Psoas muscle (tissue), 8 donors: ENCODE results near the gene JMJD6. TPM values are rescaled to one million over a fixed set of nuclear protein-coding genes. Genes with fewer than 3 reads are reported as not detected.

Source experiments
- ATAC-seq, 4 donors: fragments of 200-7000 bp; cut with Tn5 transposase; one replicate each; pipeline ENCODE4 v1.9.1; 2020; ENCODE audit warnings: moderate library complexity in 3 of 4, mild to moderate bottlenecking in 2 of 4
- DNase-seq, 2 donors: peaks; one replicate each; pipeline ENCODE4 v3.0.0-alpha.2; 2020
- H3K27ac ChIP-seq: fragments of 200-600 bp; one replicate; pipeline ENCODE4 v1.8.0; 2022
- H3K27me3 ChIP-seq, 3 donors: fragments of 200-600 bp in 1 of 3; one replicate each; pipeline versions ENCODE4 v1.6.1 to v1.8.0; 2013 to 2022; ENCODE audit warnings: low read length in 2 of 3, mild to moderate bottlenecking in 2 of 3, moderate library complexity in 1 of 3; ENCODE audit not compliant: insufficient read depth in 3 of 3
- H3K36me3 ChIP-seq, 2 donors: fragments of 200-600 bp in 1 of 2; one replicate each; pipeline versions ENCODE4 v1.6.1 to v1.8.0; 2013 to 2022; ENCODE audit warnings: low read depth in 1 of 2, mild to moderate bottlenecking in 1 of 2, moderate library complexity in 1 of 2; ENCODE audit not compliant: insufficient read depth in 1 of 2
- H3K4me1 ChIP-seq: fragments of 200-600 bp; one replicate; pipeline ENCODE4 v1.8.0; 2022
- H3K4me3 ChIP-seq: fragments of 200-600 bp; one replicate; pipeline ENCODE4 v1.8.0; 2022; ENCODE audit warnings: mild to moderate bottlenecking
- H3K9me3 ChIP-seq: fragments of 200-600 bp; one replicate; pipeline ENCODE4 v1.8.0; 2022
- WGBS, 3 donors: extraction: QIAGEN DNeasy Blood & Tissue Kit; methylation state at CpG; one replicate each; pipeline versions ENCODE4 v1.1.6 to v1.1.7; 2013; 5-methylcytosine and 5-hydroxymethylcytosine counted together
- intact Hi-C, 2 donors: fragments of 100-400 bp; cut with DNase I; formaldehyde crosslinking; loops; one replicate each; pipeline versions ENCODE4 v1.11.0 to v1.14.2; 2022
- polyA plus RNA-seq, 3 donors: library from polyadenylated mRNA; stranded (reverse); fragments of 200-250 nt; gene quantifications; one replicate each; pipeline ENCODE4 v1.2.3, GENCODE V29; 2013
- total RNA-seq, 4 donors: library from RNA; stranded (reverse); fragmentation: NEBNext Ultra II Directional in 2 of 4; extraction: Animal tissue kit (Norgen Biotek cat#: 25700) in 2 of 4; gene quantifications; one replicate each; pipeline versions ENCODE4 v1.2.1 to v1.2.4, GENCODE V29; 2021 to 2023
- TF ChIP-seq, protein P1 (sequence below): fragments of 200-600 bp; IDR thresholded peaks from one replicate; pipeline ENCODE4 v1.8.0; 2022; ENCODE audit warnings: antibody characterized with exemption
- donor health status: healthy with polysubstance abuse.
- donor health status: DM: no; HTN: no; CAD: no; lungs with moderate emphysema.
- donor health status: Bipolar disorder and iron deficiency.
- donor health status: healthy.
- donor health status: DM: yes; HTN: yes; CAD: no.
- donor health status: DM: no; HTN: no; CAD: no.
- donor health status: DM: no; HTN: no; CAD: no.
- donor health status: DM: yes; HTN: yes; CAD: no.

The JMJD6 gene
- total and polyA plus RNA-seq, 7 donors = 30.8 to 81.9 (median 53.0) TPM

DNA sequence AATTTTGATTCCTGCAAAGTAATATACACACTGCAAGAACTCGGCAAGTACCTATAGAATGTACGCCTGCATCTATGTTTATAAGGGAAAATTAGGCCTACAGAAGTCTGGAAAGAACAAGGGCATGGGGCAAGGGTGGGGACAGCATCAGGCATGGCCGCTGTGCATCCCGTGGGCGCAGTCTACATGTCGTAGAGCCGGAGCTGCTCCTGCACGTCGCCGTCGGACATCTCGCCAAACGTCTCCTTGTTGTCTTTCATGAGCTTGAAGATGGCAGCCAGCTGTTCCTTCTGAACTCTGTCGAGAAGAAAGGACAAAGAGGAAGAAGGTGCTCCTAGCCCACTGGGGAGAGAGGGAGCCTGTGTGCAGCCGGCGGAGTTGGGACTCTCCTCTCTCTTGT lies 49.0 kb downstream of the JMJD6 start:
- Histone ChIP-seq H3K36me3 (peaks cover 0 to 34% of the 10 kb centered on the region in 2 donors), H3K27ac (no peak overlapping the region), H3K27me3 (no peaks in the 10 kb centered on the region), H3K9me3 (no peaks in the 10 kb centered on the region), H3K4me3 (no peak overlapping the region), H3K4me1 (peaks cover 5% of the 10 kb centered on the region)
- 85 to 91% (median 87%) methylated on average over 16 of the region's 16 CpGs for WGBS, 3 donors
- intact Hi-C loops = no loop called here
- ATAC-seq = no peak
- DNase-seq = no peak
- TF ChIP-seq, protein P1, sequence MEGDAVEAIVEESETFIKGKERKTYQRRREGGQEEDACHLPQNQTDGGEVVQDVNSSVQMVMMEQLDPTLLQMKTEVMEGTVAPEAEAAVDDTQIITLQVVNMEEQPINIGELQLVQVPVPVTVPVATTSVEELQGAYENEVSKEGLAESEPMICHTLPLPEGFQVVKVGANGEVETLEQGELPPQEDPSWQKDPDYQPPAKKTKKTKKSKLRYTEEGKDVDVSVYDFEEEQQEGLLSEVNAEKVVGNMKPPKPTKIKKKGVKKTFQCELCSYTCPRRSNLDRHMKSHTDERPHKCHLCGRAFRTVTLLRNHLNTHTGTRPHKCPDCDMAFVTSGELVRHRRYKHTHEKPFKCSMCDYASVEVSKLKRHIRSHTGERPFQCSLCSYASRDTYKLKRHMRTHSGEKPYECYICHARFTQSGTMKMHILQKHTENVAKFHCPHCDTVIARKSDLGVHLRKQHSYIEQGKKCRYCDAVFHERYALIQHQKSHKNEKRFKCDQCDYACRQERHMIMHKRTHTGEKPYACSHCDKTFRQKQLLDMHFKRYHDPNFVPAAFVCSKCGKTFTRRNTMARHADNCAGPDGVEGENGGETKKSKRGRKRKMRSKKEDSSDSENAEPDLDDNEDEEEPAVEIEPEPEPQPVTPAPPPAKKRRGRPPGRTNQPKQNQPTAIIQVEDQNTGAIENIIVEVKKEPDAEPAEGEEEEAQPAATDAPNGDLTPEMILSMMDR = no peak

DNA sequence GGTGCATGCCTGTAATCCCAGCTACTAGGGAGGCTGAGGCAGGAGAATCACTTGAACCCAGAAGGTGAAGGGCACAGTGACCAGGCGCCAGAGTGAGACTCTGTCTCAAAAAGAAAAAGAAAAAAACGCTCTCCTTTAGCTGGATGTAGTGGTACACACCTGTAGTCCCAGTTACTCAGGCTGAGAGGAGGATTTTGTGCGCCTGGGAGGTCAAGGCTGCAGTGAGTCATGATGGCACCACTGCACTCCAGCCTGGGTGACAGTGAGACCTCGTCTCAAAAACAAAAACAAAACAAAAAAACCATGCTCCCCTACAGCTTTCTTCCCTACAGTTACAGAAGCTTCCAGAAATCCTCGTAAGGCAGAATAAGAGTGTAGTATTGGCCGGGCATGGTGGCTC lies 49.8 kb downstream of the JMJD6 start:
- peaks cover 0 to 27% of the 10 kb centered on the region in 2 donors for H3K36me3 ChIP-seq

DNA sequence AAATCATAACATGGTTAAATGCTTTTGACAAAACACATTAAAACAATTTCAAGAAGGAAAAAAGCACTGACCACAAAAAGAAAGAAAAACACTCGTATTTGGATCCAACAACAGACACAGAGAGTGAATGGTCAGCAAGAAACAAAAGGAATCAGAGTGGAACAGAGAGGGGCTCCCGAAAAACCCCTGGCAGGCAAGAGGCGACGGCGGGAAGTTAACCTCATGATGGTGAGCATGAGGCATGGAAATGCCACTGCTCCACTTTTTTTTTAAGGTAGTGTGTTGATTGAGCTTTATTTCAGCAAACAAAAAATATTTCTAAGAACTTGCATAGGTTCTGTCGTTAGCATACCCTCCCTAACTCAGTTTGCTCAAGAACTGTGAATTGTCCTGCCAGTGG lies 50.8 kb downstream of the JMJD6 start:
- TF ChIP-seq, protein P1 = no peak
- no peak overlapping the region for H3K27ac ChIP-seq
- ATAC-seq (no peak), DNase-seq (no peak)
- no peaks in the 10 kb centered on the region for H3K27me3 ChIP-seq
- intact Hi-C loops = no loop called here
- peaks cover 0 to 23% of the 10 kb centered on the region in 2 donors for H3K36me3 ChIP-seq
- H3K4me1 ChIP-seq = peaks cover 7% of the 10 kb centered on the region
- H3K9me3 ChIP-seq = no peaks in the 10 kb centered on the region
- no peak overlapping the region for H3K4me3 ChIP-seq
- WGBS, 3 donors = 89 to 96% (median 93%) methylated on average over 6 of the region's 6 CpGs

More for the DNA sequence above, 49.8 kb downstream of the JMJD6 start:
- TF ChIP-seq, protein P1 = no peak
- Histone ChIP-seq H3K4me1 (peaks cover 7% of the 10 kb centered on the region), H3K27me3 (no peaks in the 10 kb centered on the region), H3K27ac (no peak overlapping the region), H3K4me3 (no peak overlapping the region), H3K9me3 (no peaks in the 10 kb centered on the region)
- 85 to 96% (median 90%) methylated on average over 6 of the region's 6 CpGs for WGBS, 3 donors
- no peak for ATAC-seq
- no peak for DNase-seq
- intact Hi-C loops = no loop called here

DNA sequence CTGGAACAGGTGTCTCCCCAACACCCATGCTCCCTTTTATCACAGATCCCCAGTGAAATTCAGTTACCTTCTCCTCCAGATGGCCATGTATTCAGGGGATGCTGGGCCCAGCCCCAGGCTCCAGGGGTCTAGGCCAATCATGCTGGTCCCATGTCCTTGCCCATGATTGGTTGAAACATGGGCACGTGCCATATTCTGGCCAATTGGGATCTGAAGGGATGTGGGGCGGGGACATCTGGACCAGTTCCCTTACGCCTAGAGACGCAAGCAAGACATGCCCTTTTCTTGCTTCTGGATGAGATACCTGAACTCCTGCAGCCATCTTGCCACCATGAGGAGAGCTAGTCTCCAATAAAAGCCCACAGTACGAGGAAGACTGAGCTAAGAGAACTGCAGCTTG lies 51.8 kb downstream of the JMJD6 start:
- Histone ChIP-seq H3K4me1 (peaks cover 7% of the 10 kb centered on the region), H3K27ac (no peak overlapping the region), H3K4me3 (no peak overlapping the region), H3K36me3 (peaks cover 0 to 18% of the 10 kb centered on the region in 2 donors), H3K27me3 (no peaks in the 10 kb centered on the region), H3K9me3 (no peaks in the 10 kb centered on the region)
- TF ChIP-seq, protein P1 = no peak
- intact Hi-C loops = no loop called here
- 95 to 98% (median 95%) methylated on average over 5 of the region's 5 CpGs for WGBS, 3 donors
- ATAC-seq (no peak), DNase-seq (no peak)

DNA sequence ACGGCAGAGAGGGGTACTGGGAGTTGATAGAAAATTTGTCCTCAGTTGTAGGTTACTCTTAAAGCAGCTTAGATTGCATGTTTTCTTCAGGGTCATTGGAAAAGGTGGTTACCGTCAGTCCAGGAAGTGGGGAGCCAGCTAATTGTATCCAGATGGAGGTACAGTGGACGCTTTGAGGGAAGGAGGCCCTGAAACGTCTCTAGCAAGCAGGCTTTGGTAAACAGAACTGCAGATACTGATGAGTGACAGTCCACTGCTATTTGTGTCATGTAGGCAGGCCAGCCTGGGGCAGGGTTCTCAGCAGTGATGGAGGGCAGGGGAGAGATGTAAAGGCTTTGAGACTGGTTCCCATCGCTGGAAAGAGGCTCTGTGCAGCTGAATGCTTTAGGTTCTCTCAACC lies 52.7 kb downstream of the JMJD6 start:
- 77 to 81% (median 78%) methylated on average over 5 of the region's 5 CpGs for WGBS, 3 donors
- Histone ChIP-seq H3K4me3 (no peak overlapping the region), H3K27ac (no peak overlapping the region), H3K27me3 (no peaks in the 10 kb centered on the region), H3K9me3 (no peaks in the 10 kb centered on the region), H3K4me1 (peaks cover 7% of the 10 kb centered on the region), H3K36me3 (peaks cover 0 to 18% of the 10 kb centered on the region in 2 donors)
- DNase-seq (no peak), ATAC-seq (no peak)
- TF ChIP-seq, protein P1 = no peak
- intact Hi-C loops = no loop called here
